H9 (cell line): ENCODE results near the gene EIF4E1B. TPM values are rescaled to one million over a fixed set of nuclear protein-coding genes. Genes with fewer than 3 reads are reported as not detected.

Experiments
- DNase-seq: peaks from one replicate; pipeline ENCODE4 v3.0.0-alpha.2; 2017
- H2AFZ ChIP-seq: one replicate; pipeline ENCODE4 v1.6.1; 2013; ENCODE audit warnings: mild to moderate bottlenecking, low read length, control low read depth, moderate library complexity
- H2AK5ac ChIP-seq: 2 replicates; pipeline ENCODE4 v1.6.1; 2013; ENCODE audit warnings: low read length, control low read depth, mixed read lengths; ENCODE audit not compliant: insufficient read length
- H2BK120ac ChIP-seq: one replicate; pipeline ENCODE4 v1.6.1; 2013; ENCODE audit warnings: low read depth, mild to moderate bottlenecking, low read length, control low read depth, inconsistent platforms; ENCODE audit not compliant: poor library complexity, severe bottlenecking
- H2BK12ac ChIP-seq: 2 replicates; pipeline ENCODE4 v1.6.1; 2013; ENCODE audit warnings: low read length, control low read depth, mixed read lengths, low read depth; ENCODE audit not compliant: insufficient read length
- H2BK15ac ChIP-seq: 2 replicates; pipeline ENCODE4 v1.6.1; 2013; ENCODE audit warnings: low read depth, low read length, control low read depth
- H2BK20ac ChIP-seq: one replicate; pipeline ENCODE4 v1.6.1; 2013; ENCODE audit warnings: low read depth, mild to moderate bottlenecking, low read length, control low read depth, inconsistent platforms; ENCODE audit not compliant: poor library complexity, severe bottlenecking
- H2BK5ac ChIP-seq: 2 replicates; pipeline ENCODE4 v1.6.1; 2013; ENCODE audit warnings: low read length, control low read depth, mixed read lengths; ENCODE audit not compliant: insufficient read length
- H3K14ac ChIP-seq: 2 replicates; pipeline ENCODE4 v1.6.1; 2013; ENCODE audit warnings: low read length, control low read depth; ENCODE audit not compliant: insufficient read depth
- H3K18ac ChIP-seq: 2 replicates; pipeline ENCODE4 v1.6.1; 2013; ENCODE audit warnings: low read depth, mild to moderate bottlenecking, mixed read lengths, low read length, control low read depth; ENCODE audit not compliant: insufficient read length
- H3K23ac ChIP-seq: 2 replicates; pipeline ENCODE4 v1.6.1; 2013; ENCODE audit warnings: low read length, control low read depth, mixed read lengths, low read depth; ENCODE audit not compliant: insufficient read length
- H3K23me2 ChIP-seq: 2 replicates; pipeline ENCODE4 v1.6.1; 2013; ENCODE audit warnings: low read depth, mild to moderate bottlenecking, mixed read lengths, low read length, control low read depth; ENCODE audit not compliant: insufficient read length, poor library complexity, severe bottlenecking
- H3K27ac ChIP-seq: 2 replicates; pipeline ENCODE4 v1.5.1; 2013; ENCODE audit warnings: low read length, control low read depth, mixed read lengths, low read depth; ENCODE audit not compliant: insufficient read length
- H3K27me3 ChIP-seq: 2 replicates; pipeline ENCODE4 v1.6.1; 2013; ENCODE audit warnings: low read length, control low read depth, inconsistent platforms; ENCODE audit not compliant: insufficient read depth
- H3K4ac ChIP-seq: 2 replicates; pipeline ENCODE4 v1.6.1; 2013; ENCODE audit warnings: low read depth, mild to moderate bottlenecking, control low read depth, inconsistent platforms, low read length, moderate library complexity
- H3K4me1 ChIP-seq: 2 replicates; pipeline ENCODE4 v1.6.1; 2013; ENCODE audit warnings: low read length, control low read depth, inconsistent platforms; ENCODE audit not compliant: insufficient read depth
- H3K4me2 ChIP-seq: 2 replicates; pipeline ENCODE4 v1.6.1; 2013; ENCODE audit warnings: low read length, control low read depth, mixed read lengths; ENCODE audit not compliant: insufficient read length, insufficient read depth
- H3K56ac ChIP-seq: 2 replicates; pipeline ENCODE4 v1.6.1; 2013; ENCODE audit warnings: low read depth, mild to moderate bottlenecking, mixed read lengths, low read length, control low read depth; ENCODE audit not compliant: insufficient read length
- H3K79me1 ChIP-seq: 2 replicates; pipeline ENCODE4 v1.6.1; 2013; ENCODE audit warnings: low read depth, mild to moderate bottlenecking, moderate library complexity, low read length, control low read depth, inconsistent platforms; ENCODE audit not compliant: insufficient read depth, poor library complexity, severe bottlenecking
- H3K79me2 ChIP-seq: 2 replicates; pipeline ENCODE4 v1.6.1; 2013; ENCODE audit warnings: low read length, control low read depth, inconsistent platforms; ENCODE audit not compliant: insufficient read depth
- H3K9ac ChIP-seq: 2 replicates; pipeline ENCODE4 v1.6.1; 2013; ENCODE audit warnings: low read length, control low read depth, mixed read lengths; ENCODE audit not compliant: insufficient read length; ENCODE audit errors: extremely low read depth
- H3K9me3 ChIP-seq: one replicate; pipeline ENCODE4 v1.6.1; 2013; ENCODE audit warnings: low read depth, low read length, inconsistent platforms; ENCODE audit not compliant: control insufficient read depth
- H3T11ph ChIP-seq: one replicate; pipeline ENCODE4 v1.6.1; 2013; ENCODE audit warnings: mild to moderate bottlenecking, low read length, control low read depth, inconsistent platforms
- H4K20me1 ChIP-seq: one replicate; pipeline ENCODE4 v1.6.1; 2013; ENCODE audit not compliant: control insufficient read depth, insufficient read length, insufficient read depth
- H4K5ac ChIP-seq: 2 replicates; pipeline ENCODE4 v1.6.1; 2013; ENCODE audit warnings: low read depth, mild to moderate bottlenecking, mixed read lengths, low read length, control low read depth; ENCODE audit not compliant: insufficient read length
- H4K8ac ChIP-seq: replicated peaks from 2 replicates; pipeline ENCODE4 v1.6.1; 2013; ENCODE audit warnings: low read length, control low read depth, mixed read lengths, low read depth; ENCODE audit not compliant: insufficient read length
- H4K91ac ChIP-seq: 2 replicates; pipeline ENCODE4 v1.6.1; 2013; ENCODE audit warnings: low read depth, mild to moderate bottlenecking, moderate library complexity, mixed read lengths, low read length, control low read depth; ENCODE audit not compliant: insufficient read length
- H3K27ac Mint-ChIP-seq, 3 experiments: 2 replicates in 2 of 3; 3 replicates in 1 of 3; pipeline ENCODE4 v1.8.0; 2020 to 2021; ENCODE audit warnings: mixed read lengths in 3 of 3, mild to moderate bottlenecking in 1 of 3, moderate library complexity in 1 of 3
- H3K27me3 Mint-ChIP-seq: 2 replicates; pipeline ENCODE4 v1.8.0; 2021; ENCODE audit warnings: low read depth, mild to moderate bottlenecking, moderate library complexity, mixed read lengths
- H3K36me3 Mint-ChIP-seq, 3 experiments: 2 replicates in 2 of 3; 3 replicates in 1 of 3; pipeline ENCODE4 v1.8.0; 2020 to 2021; ENCODE audit warnings: low read depth in 3 of 3, mixed read lengths in 3 of 3; ENCODE audit not compliant: insufficient read depth in 1 of 3
- H3K4me1 Mint-ChIP-seq, 2 experiments: 2 replicates each; pipeline ENCODE4 v1.8.0; 2020; ENCODE audit warnings: mixed read lengths in 2 of 2
- H3K4me3 Mint-ChIP-seq, 2 experiments: 2 replicates in 1 of 2; 3 replicates in 1 of 2; pipeline ENCODE4 v1.8.0; 2020 to 2021; ENCODE audit warnings: mild to moderate bottlenecking in 2 of 2, mixed read lengths in 2 of 2, moderate library complexity in 1 of 2
- H3K9me3 Mint-ChIP-seq, 2 experiments: 2 replicates in 1 of 2; 3 replicates in 1 of 2; pipeline ENCODE4 v1.8.0; 2020; ENCODE audit warnings: mild to moderate bottlenecking in 2 of 2, mixed read lengths in 2 of 2, moderate library complexity in 1 of 2
- CTCF ChIP-seq: fragments of 200-600 bp; sonication (generic); conservative IDR thresholded peaks from 3 replicates; pipeline ENCODE4 v1.8.0; 2021; ENCODE audit warnings: antibody characterized with exemption, mild to moderate bottlenecking
- WGBS: extraction: QIAGEN DNeasy Blood & Tissue Kit; methylation state at CpG from one replicate; pipeline ENCODE4 v1.1.7; 2013; ENCODE audit warnings: missing lambda C conversion rate, low lambda C conversion rate, mixed read lengths; ENCODE audit not compliant: insufficient read length; ENCODE audit errors: extremely low coverage; 5-methylcytosine and 5-hydroxymethylcytosine counted together
- total RNA-seq: library from RNA; stranded (reverse); gene quantifications from 2 replicates; pipeline ENCODE4 v1.2.1, GENCODE V29; 2021

EIF4E1B gene
- total RNA-seq, 1 experiment from 2014 or later = 1.3 TPM

DNA sequence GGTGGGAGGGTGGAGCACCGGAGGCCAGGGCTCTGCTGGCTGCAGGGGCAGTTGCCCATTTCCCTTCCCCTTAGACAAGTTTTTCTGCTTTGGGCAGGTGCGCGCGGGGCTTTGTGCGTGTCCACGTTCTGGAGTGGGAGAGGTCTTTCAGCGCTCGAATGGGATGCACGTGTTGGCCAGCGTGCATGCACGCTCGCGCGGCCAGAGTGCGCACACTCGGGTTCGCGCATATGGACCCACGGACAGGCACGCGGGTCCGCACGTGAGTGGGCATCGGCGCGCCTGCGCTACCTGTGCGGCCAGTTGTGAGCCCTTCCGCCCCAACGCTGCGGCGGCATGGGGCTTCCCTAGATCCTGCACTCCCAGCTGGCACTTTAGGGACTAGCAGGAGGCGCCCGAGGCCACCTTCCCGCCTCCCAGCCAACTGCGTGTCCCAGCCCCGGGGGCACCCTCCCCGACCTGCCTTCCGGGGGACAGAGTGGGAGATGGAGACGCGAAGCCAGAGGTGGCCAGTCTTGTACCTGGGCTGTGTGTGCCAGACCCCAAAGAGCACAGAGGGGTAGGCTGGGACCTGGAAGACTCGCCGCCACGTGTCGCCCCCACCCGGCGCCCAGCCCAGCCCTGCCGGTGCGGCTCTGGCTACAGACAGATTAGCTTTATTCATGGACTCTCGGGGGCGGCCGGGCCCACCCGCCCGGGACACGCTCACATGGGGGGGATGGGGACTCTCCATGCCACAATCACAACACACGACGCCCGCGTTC is 10.7 kb upstream of the EIF4E1B start:
- Histone ChIP-seq H3K79me2 (no peaks in the 10 kb centered on the region), H2BK12ac (no peak overlapping the region), H2BK120ac (no peak overlapping the region), H3K9ac (no peak overlapping the region), H2BK15ac (no peak overlapping the region), H3K9me3 (no peaks in the 10 kb centered on the region), H4K20me1 (no peaks in the 10 kb centered on the region), H3K4ac (no peak overlapping the region), H3K23me2 (peaks cover 6% of the 10 kb centered on the region), H4K8ac (no peak overlapping the region), H3K27me3 (peaks cover 2% of the 10 kb centered on the region; the same call in 1 of the 2 replicates), H2AFZ (no peak overlapping the region), H3K23ac (no peak overlapping the region), H4K5ac (no peak overlapping the region), H4K91ac (no peak overlapping the region), H3K4me1 (no peaks in the 10 kb centered on the region), H3K56ac (no peak overlapping the region), H3K27ac (no peak overlapping the region), H3K18ac (no peak overlapping the region), H3K14ac (no peak overlapping the region), H3K4me2 (peak overlapping the region; percentile 5), H3T11ph (no peak overlapping the region), H3K79me1 (no peaks in the 10 kb centered on the region), H2BK20ac (no peak overlapping the region), H2AK5ac (no peak overlapping the region), H2BK5ac (no peak overlapping the region)
- H3K4me3 Mint-ChIP-seq = peak overlapping the region; percentile 51 to 78; a peak in 4 of 5 replicates
- no CpG with 5 or more reads among the region's 59 CpGs for WGBS
- peak; percentile 61 for DNase-seq
- H3K4me1 Mint-ChIP-seq = peaks cover 6 to 25% of the 10 kb centered on the region in 2 experiments; a peak in 3 of 4 replicates
- peaks cover 82% of the 10 kb centered on the region for H3K27me3 Mint-ChIP-seq
- no peak overlapping the region for H3K27ac Mint-ChIP-seq
- no peaks in the 10 kb centered on the region for H3K36me3 Mint-ChIP-seq
- no peak for TF ChIP-seq CTCF
- H3K9me3 Mint-ChIP-seq = no peaks in the 10 kb centered on the region
